ENCODE data around the gene PUS3.

DNA sequence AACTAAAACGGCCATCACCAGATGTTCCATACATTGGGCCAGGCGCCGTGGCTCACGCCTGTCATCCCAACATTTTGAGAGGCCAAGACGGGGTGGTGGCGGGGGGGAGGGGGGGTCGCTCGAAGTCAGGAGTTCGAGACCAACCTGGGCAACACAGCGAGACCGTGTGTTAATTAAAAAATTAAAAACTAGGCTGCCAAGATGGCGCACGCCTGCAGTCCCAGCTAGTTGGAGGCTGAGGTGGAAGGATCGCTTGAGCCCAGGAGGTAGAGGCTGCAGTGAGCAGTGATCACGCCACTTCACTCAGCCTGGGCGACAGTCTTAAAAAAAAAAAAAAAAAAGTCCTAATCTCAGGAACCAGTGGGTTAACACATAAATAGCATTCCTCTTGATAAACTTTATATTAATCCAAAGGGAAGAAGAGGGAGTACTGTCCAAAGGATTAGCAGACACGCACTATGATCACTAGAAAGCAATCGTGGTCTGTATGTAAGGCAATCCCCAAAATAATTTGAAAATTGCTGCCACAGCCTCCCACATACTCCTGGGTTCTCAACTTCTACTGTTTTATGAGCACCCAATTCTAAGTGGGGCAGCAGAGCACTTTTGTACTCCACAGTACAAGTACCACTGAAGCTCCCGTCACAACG is 604 bp downstream of the PUS3 start:
- TF ChIP-seq, protein P1, sequence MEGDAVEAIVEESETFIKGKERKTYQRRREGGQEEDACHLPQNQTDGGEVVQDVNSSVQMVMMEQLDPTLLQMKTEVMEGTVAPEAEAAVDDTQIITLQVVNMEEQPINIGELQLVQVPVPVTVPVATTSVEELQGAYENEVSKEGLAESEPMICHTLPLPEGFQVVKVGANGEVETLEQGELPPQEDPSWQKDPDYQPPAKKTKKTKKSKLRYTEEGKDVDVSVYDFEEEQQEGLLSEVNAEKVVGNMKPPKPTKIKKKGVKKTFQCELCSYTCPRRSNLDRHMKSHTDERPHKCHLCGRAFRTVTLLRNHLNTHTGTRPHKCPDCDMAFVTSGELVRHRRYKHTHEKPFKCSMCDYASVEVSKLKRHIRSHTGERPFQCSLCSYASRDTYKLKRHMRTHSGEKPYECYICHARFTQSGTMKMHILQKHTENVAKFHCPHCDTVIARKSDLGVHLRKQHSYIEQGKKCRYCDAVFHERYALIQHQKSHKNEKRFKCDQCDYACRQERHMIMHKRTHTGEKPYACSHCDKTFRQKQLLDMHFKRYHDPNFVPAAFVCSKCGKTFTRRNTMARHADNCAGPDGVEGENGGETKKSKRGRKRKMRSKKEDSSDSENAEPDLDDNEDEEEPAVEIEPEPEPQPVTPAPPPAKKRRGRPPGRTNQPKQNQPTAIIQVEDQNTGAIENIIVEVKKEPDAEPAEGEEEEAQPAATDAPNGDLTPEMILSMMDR (conservative IDR thresholded peaks at IDR 0.05; ENCODE audit: low read length): no peak
- TF ChIP-seq EZH2phosphoT487 (IDR thresholded peaks at IDR 0.05; ENCODE audit: borderline replicate concordance, low read depth, low read length): no peak

Data from OCI-LY7 (cell line).